Measurements from ENCODE around the gene TP53I13. TPM values are rescaled to one million over a fixed set of nuclear protein-coding genes. Genes with fewer than 3 reads are reported as not detected.

The TP53I13 gene
- total RNA-seq, 6 experiments from 2014 or later, result 16.8 to 52.4 (median 38.4) TPM

DNA sequence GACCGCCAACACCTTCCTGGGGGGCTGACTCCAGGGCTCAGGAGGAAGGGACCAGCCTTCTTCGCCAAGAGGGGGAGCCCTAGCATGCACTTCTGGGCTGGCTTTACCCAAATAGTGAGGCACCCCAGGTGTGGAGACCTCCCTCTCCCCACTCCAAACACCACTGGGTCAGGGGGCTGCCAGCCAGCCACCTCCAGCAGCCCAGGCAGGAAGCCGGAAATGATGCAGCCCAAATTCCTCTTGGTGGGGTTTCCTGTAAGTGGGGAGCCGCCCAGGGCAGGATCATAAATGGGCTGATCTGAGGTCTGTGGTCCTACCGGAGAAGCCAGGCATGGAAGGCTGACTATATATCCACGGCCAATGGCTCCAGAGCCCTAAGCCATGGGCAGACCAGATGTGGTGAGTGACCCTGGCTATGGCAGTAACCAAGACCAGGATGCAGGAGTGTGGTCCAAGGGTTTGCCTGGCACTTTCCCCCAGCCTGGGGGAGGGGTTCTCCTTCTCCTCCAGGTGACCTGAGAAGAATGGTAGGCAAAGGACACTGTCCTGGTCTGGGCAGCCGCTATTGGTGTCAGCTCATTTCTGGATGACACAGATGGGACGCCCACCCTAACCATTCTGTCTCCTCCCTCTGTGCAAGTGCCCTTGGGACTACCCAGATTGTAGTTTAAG, 16.7 kb downstream of the TP53I13 start:
- Histone ChIP-seq H3K27ac (no peak overlapping the region), H3K9me3 (no peaks in the 10 kb centered on the region), H3K27me3 (no peaks in the 10 kb centered on the region), H3K36me3 (no peaks in the 10 kb centered on the region), H3K4me3 (no peak overlapping the region), H3K4me1 (peaks cover 0 to 14% (median 6%) of the 10 kb centered on the region in 4 donors)
- whole genome bisulfite sequencing (ENCODE audit: insufficient coverage, low coverage, low lambda C conversion rate, missing lambda C conversion rate), result 45% methylated on average over 2 of the region's 8 CpGs
- DNase-seq (peak in 1 of 3 donors; percentile 45), ATAC-seq (no peak)
- TF ChIP-seq, protein P1, sequence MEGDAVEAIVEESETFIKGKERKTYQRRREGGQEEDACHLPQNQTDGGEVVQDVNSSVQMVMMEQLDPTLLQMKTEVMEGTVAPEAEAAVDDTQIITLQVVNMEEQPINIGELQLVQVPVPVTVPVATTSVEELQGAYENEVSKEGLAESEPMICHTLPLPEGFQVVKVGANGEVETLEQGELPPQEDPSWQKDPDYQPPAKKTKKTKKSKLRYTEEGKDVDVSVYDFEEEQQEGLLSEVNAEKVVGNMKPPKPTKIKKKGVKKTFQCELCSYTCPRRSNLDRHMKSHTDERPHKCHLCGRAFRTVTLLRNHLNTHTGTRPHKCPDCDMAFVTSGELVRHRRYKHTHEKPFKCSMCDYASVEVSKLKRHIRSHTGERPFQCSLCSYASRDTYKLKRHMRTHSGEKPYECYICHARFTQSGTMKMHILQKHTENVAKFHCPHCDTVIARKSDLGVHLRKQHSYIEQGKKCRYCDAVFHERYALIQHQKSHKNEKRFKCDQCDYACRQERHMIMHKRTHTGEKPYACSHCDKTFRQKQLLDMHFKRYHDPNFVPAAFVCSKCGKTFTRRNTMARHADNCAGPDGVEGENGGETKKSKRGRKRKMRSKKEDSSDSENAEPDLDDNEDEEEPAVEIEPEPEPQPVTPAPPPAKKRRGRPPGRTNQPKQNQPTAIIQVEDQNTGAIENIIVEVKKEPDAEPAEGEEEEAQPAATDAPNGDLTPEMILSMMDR (IDR thresholded peaks at IDR 0.05), result peak in 1 of 4 donors; percentile 15
- TF ChIP-seq POLR2A (IDR thresholded peaks at IDR 0.05), result no peak
- intact Hi-C loops (cut with DNase I), result no loop called here

DNA sequence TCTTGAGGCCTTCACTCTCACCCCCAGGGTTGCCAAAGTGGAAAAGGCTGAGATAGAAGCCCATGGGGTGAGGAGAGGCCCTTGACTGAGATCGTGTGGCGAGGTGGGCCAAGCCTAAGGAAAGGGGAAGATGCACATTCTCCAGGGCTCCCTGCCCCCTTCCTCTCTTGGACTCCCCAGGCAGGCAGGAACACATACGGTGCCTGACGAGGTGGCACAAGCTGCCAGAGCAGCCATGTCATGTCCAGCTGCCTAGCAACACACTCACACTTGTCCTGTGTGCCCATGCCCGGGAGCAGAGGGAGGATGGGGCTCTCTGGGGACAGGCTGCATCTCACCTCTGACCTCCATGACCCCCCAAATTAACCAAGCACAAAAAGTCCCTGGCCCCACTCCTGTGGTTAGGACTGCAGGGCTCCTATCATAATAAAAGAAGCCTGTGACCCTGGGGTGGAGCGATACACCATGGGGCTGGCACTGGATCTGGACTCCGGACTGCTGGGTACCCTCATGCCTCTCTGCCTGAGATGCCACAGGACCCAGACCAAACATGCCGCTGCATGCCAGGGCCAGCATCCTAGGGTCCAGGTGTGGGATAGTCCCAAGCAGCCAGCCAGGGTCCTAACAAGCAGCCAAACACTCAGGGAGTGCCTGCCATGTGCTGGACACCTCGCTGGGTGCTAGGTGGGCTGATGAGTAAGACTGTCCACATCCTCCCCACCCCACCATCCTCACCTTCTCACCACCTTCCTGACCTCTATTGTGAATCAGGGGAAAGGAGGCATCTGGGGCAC, 18.4 kb downstream of the TP53I13 start:
- H3K27me3 ChIP-seq, result no peaks in the 10 kb centered on the region
- intact Hi-C loops (cut with DNase I), result no loop called here
- peaks cover 0 to 26% (median 11%) of the 10 kb centered on the region in 4 donors for H3K4me1 ChIP-seq
- no peaks in the 10 kb centered on the region for H3K9me3 ChIP-seq
- no peak for TF ChIP-seq POLR2A (IDR thresholded peaks at IDR 0.05)
- TF ChIP-seq, protein P1 (IDR thresholded peaks at IDR 0.05), result no peak
- WGBS (ENCODE audit: insufficient coverage, low coverage, low lambda C conversion rate, missing lambda C conversion rate), result no CpG with 5 or more reads among the region's 9 CpGs
- no peak overlapping the region for H3K27ac ChIP-seq
- H3K36me3 ChIP-seq, result no peaks in the 10 kb centered on the region
- no peak overlapping the region for H3K4me3 ChIP-seq
- DNase-seq, result peak in 2 of 3 donors; percentile 16 to 37
- no peak for ATAC-seq

DNA sequence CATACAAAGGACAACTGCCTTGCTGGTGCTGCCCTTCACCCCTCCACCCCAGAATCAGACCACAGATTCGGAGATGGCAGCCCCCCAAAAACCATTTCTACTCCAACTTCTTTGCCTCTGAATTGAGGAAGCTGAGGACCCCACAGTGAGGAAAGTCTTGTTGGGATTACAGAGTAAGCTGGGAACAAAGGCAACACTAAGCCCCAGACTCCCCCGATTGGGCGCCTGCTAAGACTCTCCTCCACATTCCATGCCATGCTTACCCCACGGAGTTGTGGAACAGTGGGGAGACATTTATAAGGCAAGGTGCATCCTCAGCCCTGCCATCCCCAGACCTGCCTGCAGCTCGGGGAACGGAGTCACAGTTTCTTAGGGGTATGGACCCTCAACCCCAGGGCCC, 19.1 kb downstream of the TP53I13 start:
- Histone ChIP-seq H3K4me1 (peaks cover 0 to 33% (median 15%) of the 10 kb centered on the region in 4 donors), H3K9me3 (no peaks in the 10 kb centered on the region), H3K27ac (peak overlapping the region in 1 of 3 donors; percentile 77), H3K36me3 (no peaks in the 10 kb centered on the region), H3K4me3 (no peak overlapping the region), H3K27me3 (no peaks in the 10 kb centered on the region)
- intact Hi-C loops (cut with DNase I), result no loop called here
- WGBS (ENCODE audit: insufficient coverage, low coverage, low lambda C conversion rate, missing lambda C conversion rate), result 79% methylated on average over 2 of the region's 6 CpGs
- peak in 1 of 3 donors; percentile 12 for DNase-seq
- TF ChIP-seq POLR2A (IDR thresholded peaks at IDR 0.05), result no peak
- TF ChIP-seq, protein P1 (IDR thresholded peaks at IDR 0.05), result no peak
- no peak for ATAC-seq

DNA sequence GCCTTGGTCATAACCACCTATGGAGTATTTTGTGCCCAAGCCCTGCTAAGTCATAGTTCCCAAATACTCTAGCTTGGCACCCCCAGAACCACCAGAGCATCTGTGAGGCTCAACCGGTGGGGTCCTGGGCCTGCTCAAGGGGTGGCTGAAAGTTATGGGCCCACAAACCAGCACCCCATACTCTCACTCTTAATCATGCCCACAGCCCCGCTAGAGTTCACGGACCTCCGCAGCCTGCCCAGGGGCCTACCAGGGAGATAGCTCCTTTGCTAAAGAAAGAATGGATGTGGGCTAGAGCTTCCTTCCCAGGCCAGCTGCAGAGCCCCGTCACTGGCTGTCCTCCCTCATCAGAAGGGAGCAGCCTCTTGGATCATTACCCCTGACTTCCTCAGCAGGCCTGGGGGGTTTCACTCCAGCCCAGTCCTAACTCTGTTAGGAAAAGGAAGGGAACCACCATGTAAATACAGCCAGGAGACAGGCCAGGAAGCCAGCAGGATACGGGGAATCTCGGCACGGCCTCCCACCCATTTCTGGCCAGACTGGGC, 19.6 kb downstream of the TP53I13 start:
- Histone ChIP-seq H3K27ac (peak overlapping the region; percentile 26 to 77 (median 55)), H3K4me1 (peaks cover 0 to 35% (median 16%) of the 10 kb centered on the region in 4 donors), H3K27me3 (no peaks in the 10 kb centered on the region), H3K9me3 (no peaks in the 10 kb centered on the region), H3K36me3 (no peaks in the 10 kb centered on the region), H3K4me3 (peak overlapping the region; percentile 66 to 84 (median 73))
- ATAC-seq, result no peak
- intact Hi-C loops (cut with DNase I), result no loop called here
- WGBS (ENCODE audit: insufficient coverage, low coverage, low lambda C conversion rate, missing lambda C conversion rate), result 26% methylated on average over 7 of the region's 8 CpGs
- peak in 2 of 3 donors; percentile 13 to 38 for DNase-seq
- no peak for TF ChIP-seq POLR2A (IDR thresholded peaks at IDR 0.05)
- TF ChIP-seq, protein P1 (IDR thresholded peaks at IDR 0.05), result no peak

Data from right lobe of liver (tissue), 6 donors.